Coronary artery (tissue), 2 donors: Measurements from ENCODE around the gene PRUNE2.
"Not testable (repeated sequence)": the region's sequence is repeated elsewhere in the genome, so short reads cannot be mapped to it uniquely, and the experiment has no call there.

Experiments
- DNase-seq: peaks from one replicate; pipeline ENCODE4 v3.0.0-alpha.2; 2017; ENCODE audit warnings: low spot score
- H3K27ac ChIP-seq, 2 donors: fragments of 200-600 bp; sonication (generic); one replicate each; pipeline ENCODE4 v1.5.1; 2016 to 2019
- H3K4me3 ChIP-seq: fragments of 200-600 bp; sonication (generic); 2 replicates; pipeline ENCODE4 v1.5.1; 2016; ENCODE audit warnings: mild to moderate bottlenecking, moderate library complexity
- CTCF ChIP-seq: fragments of 200-600 bp; sonication (generic); IDR thresholded peaks from one replicate; pipeline ENCODE4 v1.5.1; 2019; ENCODE audit warnings: antibody characterized with exemption

The PRUNE2 gene

GRCh38 chr9:76667521-76667957, 238.4 kb downstream of the PRUNE2 start:
- DNase-seq: no peak
- peak overlapping the region in 1 of 2 donors; percentile 30 for H3K27ac ChIP-seq
- no peak overlapping the region for H3K4me3 ChIP-seq
- no peak for TF ChIP-seq CTCF

GRCh38 chr9:76665966-76666365, 239.9 kb downstream of the PRUNE2 start:
- not testable (repeated sequence) for DNase-seq
- TF ChIP-seq CTCF: peak; percentile 33
- Histone ChIP-seq H3K4me3 (peak overlapping the region; percentile 15), H3K27ac (peak overlapping the region in 1 of 2 donors; percentile 23)

GRCh38 chr9:76665458-76665857, 240.5 kb downstream of the PRUNE2 start:
- TF ChIP-seq CTCF: no peak
- H3K27ac ChIP-seq: no peak overlapping the region
- no peak overlapping the region for H3K4me3 ChIP-seq
- DNase-seq: no peak

GRCh38 chr9:76664120-76664519, 241.8 kb downstream of the PRUNE2 start:
- no peak overlapping the region for H3K4me3 ChIP-seq
- no peak for DNase-seq
- no peak for TF ChIP-seq CTCF
- no peak overlapping the region for H3K27ac ChIP-seq

- TF ChIP-seq CTCF: no peak
- Histone ChIP-seq H3K4me3 (no peak overlapping the region), H3K27ac (no peak overlapping the region)
- DNase-seq: no peak
These were observed 243.2 kb downstream of the PRUNE2 start for GRCh38 chr9:76662476-76663281.

- no peak overlapping the region for H3K27ac ChIP-seq
- no peak overlapping the region for H3K4me3 ChIP-seq
- no peak for TF ChIP-seq CTCF
- no peak for DNase-seq
These were observed 247.2 kb downstream of the PRUNE2 start for GRCh38 chr9:76658510-76659231.
